Upper lobe of right lung (tissue), 1 donor: ENCODE data around the gene UGT3A1. TPM values are rescaled to one million over a fixed set of nuclear protein-coding genes. Genes with fewer than 3 reads are reported as not detected.

ENCODE experiments used
- ATAC-seq: fragments of 200-7000 bp; cut with Tn5 transposase; one replicate; pipeline ENCODE4 v1.9.1; 2020; ENCODE audit warnings: mild to moderate bottlenecking, moderate library complexity
- DNase-seq: peaks from one replicate; pipeline ENCODE4 v3.0.0-alpha.2; 2020
- H3K27ac ChIP-seq: fragments of 200-600 bp; one replicate; pipeline ENCODE4 v1.8.0; 2022
- H3K27me3 ChIP-seq: fragments of 200-600 bp; one replicate; pipeline ENCODE4 v1.8.0; 2022; ENCODE audit warnings: mild to moderate bottlenecking
- H3K36me3 ChIP-seq: fragments of 200-600 bp; one replicate; pipeline ENCODE4 v1.8.0; 2022
- H3K4me1 ChIP-seq: fragments of 200-600 bp; one replicate; pipeline ENCODE4 v1.8.0; 2022
- H3K4me3 ChIP-seq: fragments of 200-600 bp; one replicate; pipeline ENCODE4 v1.8.0; 2022; ENCODE audit warnings: mild to moderate bottlenecking
- H3K9me3 ChIP-seq: fragments of 200-600 bp; one replicate; pipeline ENCODE4 v1.8.0; 2022
- intact Hi-C: fragments of 100-400 bp; cut with DNase I; formaldehyde crosslinking; loops from one replicate; pipeline ENCODE4 v1.11.0; 2022
- total RNA-seq: library from RNA; stranded (reverse); fragmentation: NEBNext Ultra II Directional; extraction: Animal tissue kit (Norgen Biotek cat#: 25700); gene quantifications from one replicate; pipeline ENCODE4 v1.2.1, GENCODE V29; 2021
- TF ChIP-seq, protein P1 (sequence below): fragments of 200-600 bp; IDR thresholded peaks from one replicate; pipeline ENCODE4 v1.8.0; 2022; ENCODE audit warnings: antibody characterized with exemption
- donor health status: DM: no; HTN: yes; CAD: no; lungs with severe emphysema.

Gene UGT3A1
- total RNA-seq, 1 donor from 2014 or later = not detected

DNA sequence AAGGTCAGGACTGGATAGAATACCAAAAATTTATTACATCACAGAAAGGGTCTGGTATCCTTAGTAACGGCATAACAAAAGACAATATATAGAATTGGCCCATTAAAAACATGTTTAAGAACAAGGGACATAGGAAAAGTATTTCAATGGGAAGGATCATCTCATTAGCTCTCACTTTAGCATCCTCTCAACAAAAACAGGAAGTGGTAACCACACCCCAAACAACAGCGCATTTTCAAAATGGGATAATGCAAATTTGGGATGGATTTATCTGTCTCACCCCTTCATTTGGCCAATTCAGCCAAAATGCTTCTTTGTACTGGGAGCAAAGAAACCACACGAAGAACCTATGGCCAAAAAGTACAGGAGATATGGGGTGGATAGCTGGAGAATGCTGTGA, 9.8 kb upstream of the UGT3A1 start:
- intact Hi-C loops = no loop called here
- H3K9me3 ChIP-seq = no peaks in the 10 kb centered on the region

GRCh38 chr5:35999547-35999946, 8.4 kb upstream of the UGT3A1 start:
- H3K4me3 ChIP-seq = no peak overlapping the region
- no peak overlapping the region for H3K27ac ChIP-seq
- no peaks in the 10 kb centered on the region for H3K4me1 ChIP-seq
- ATAC-seq (no peak), DNase-seq (no peak)
- no peaks in the 10 kb centered on the region for H3K36me3 ChIP-seq
- H3K27me3 ChIP-seq = no peaks in the 10 kb centered on the region
- intact Hi-C loops = no loop called here
- TF ChIP-seq, protein P1, sequence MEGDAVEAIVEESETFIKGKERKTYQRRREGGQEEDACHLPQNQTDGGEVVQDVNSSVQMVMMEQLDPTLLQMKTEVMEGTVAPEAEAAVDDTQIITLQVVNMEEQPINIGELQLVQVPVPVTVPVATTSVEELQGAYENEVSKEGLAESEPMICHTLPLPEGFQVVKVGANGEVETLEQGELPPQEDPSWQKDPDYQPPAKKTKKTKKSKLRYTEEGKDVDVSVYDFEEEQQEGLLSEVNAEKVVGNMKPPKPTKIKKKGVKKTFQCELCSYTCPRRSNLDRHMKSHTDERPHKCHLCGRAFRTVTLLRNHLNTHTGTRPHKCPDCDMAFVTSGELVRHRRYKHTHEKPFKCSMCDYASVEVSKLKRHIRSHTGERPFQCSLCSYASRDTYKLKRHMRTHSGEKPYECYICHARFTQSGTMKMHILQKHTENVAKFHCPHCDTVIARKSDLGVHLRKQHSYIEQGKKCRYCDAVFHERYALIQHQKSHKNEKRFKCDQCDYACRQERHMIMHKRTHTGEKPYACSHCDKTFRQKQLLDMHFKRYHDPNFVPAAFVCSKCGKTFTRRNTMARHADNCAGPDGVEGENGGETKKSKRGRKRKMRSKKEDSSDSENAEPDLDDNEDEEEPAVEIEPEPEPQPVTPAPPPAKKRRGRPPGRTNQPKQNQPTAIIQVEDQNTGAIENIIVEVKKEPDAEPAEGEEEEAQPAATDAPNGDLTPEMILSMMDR = no peak
- no peaks in the 10 kb centered on the region for H3K9me3 ChIP-seq

More for the DNA sequence above, 9.8 kb upstream of the UGT3A1 start:
- TF ChIP-seq, protein P1 = no peak
- H3K27me3 ChIP-seq = no peaks in the 10 kb centered on the region
- no peaks in the 10 kb centered on the region for H3K36me3 ChIP-seq
- no peak for ATAC-seq
- H3K4me3 ChIP-seq = no peak overlapping the region
- no peaks in the 10 kb centered on the region for H3K4me1 ChIP-seq
- no peak overlapping the region for H3K27ac ChIP-seq
- no peak for DNase-seq

DNA sequence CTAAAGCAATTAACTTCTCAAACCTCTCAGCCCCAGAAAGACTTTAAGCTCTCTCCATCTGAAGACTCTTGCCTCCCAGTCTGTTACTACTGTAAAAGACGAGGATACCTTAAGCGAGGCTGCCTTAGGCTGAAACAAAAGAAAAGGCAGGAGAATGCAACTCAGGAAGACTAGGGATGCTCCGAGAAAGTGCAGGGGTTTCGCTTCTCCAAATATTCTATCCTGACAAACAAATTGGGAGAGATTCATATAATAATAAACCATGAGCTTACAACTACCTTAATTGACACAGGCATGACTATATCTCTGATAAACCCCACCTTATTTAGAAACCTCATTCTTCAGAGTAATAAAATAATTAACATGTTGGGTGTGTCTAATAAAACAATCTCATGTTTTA, 4.9 kb upstream of the UGT3A1 start:
- intact Hi-C loops = no loop called here
- TF ChIP-seq, protein P1 = no peak
- Histone ChIP-seq H3K27ac (no peak overlapping the region), H3K4me1 (no peaks in the 10 kb centered on the region), H3K27me3 (no peaks in the 10 kb centered on the region), H3K36me3 (no peaks in the 10 kb centered on the region), H3K9me3 (no peaks in the 10 kb centered on the region), H3K4me3 (no peak overlapping the region)
- DNase-seq = no peak
- ATAC-seq = no peak

DNA sequence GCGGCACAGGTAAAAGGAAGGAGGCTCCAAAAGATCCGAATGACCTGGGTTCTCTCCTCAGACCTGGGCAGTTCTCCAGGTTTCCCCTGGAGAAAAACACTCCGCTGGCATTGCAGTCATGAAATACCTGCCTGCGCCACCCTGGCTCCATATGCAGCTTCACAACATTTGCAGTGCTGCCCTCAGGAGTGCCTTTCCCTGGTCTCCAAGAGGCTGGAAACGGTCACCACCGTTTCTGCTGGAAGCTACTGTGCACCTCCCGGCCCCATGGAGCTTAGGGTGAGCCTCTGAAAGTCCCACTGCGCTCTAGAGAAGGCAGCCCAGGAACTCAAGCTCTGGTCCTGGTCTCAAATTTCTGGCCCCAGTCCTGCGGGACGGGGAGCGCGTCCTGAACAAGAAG, 670 bp downstream of the UGT3A1 start:
- no peak for ATAC-seq
- Histone ChIP-seq H3K9me3 (no peaks in the 10 kb centered on the region), H3K27ac (no peak overlapping the region), H3K36me3 (no peaks in the 10 kb centered on the region), H3K27me3 (peaks cover 4% of the 10 kb centered on the region), H3K4me3 (no peak overlapping the region), H3K4me1 (no peaks in the 10 kb centered on the region)
- intact Hi-C loops = no loop called here
- DNase-seq = no peak
- TF ChIP-seq, protein P1 = no peak

DNA sequence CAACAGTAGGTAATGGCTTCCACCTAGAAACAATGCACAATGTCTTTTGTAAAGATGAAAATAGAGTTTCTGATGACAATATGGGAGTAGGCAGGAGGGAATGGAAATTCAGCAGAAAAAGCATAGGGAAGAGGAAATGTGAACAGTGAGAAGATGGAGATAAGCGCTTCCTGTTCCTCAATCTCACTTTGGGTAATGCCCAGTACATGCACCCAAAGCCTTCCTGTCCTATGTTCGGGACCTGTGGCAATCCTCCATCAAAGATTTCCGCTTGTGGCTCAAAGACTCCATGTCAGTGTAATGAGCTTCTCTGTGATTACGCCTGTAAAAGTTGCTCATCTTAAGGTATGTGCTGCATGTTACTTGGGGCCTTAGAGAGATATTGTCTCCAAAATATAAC, 2.7 kb downstream of the UGT3A1 start:
- DNase-seq = no peak
- H3K27ac ChIP-seq = no peak overlapping the region
- ATAC-seq = no peak
- H3K9me3 ChIP-seq = no peaks in the 10 kb centered on the region
- H3K4me1 ChIP-seq = no peaks in the 10 kb centered on the region
- peaks cover 4% of the 10 kb centered on the region for H3K27me3 ChIP-seq
- no peak overlapping the region for H3K4me3 ChIP-seq
- intact Hi-C loops = no loop called here
- TF ChIP-seq, protein P1 = no peak
- H3K36me3 ChIP-seq = no peaks in the 10 kb centered on the region

GRCh38 chr5:35987776-35988175, 3.4 kb downstream of the UGT3A1 start:
- intact Hi-C loops = no loop called here

More at GRCh38 chr5:35987776-35988175, 3.4 kb downstream of the UGT3A1 start:
- no peak overlapping the region for H3K4me3 ChIP-seq
- no peak for ATAC-seq
- H3K9me3 ChIP-seq = no peaks in the 10 kb centered on the region
- H3K4me1 ChIP-seq = no peaks in the 10 kb centered on the region
- H3K27me3 ChIP-seq = peaks cover 4% of the 10 kb centered on the region
- H3K27ac ChIP-seq = no peak overlapping the region
- no peak for DNase-seq
- TF ChIP-seq, protein P1 = no peak
- no peaks in the 10 kb centered on the region for H3K36me3 ChIP-seq
